ENCODE data around the gene GLOD5. TPM values are rescaled to one million over a fixed set of nuclear protein-coding genes. Genes with fewer than 3 reads are reported as not detected.

GLOD5 gene
- not detected in 2 replicates for total RNA-seq

- DNase-seq (ENCODE audit: low read depth in 2 of 2): peak in 1 of 2 donors; percentile 60
These were observed at the start of gene GLOD5 for GRCh38 chrX:48761674-48762471. TSS of gene GLOD5 (plus strand) at chrX:48761747. CDS start at chrX:48761791, 44 bp downstream.

- no peak for DNase-seq (ENCODE audit: low read depth in 2 of 2)
These were observed 49.5 kb upstream of the GLOD5 start for GRCh38 chrX:48711929-48712505.

- no peak for DNase-seq (ENCODE audit: low read depth in 2 of 2)
These were observed 47.7 kb upstream of the GLOD5 start for GRCh38 chrX:48713847-48714246.

GRCh38 chrX:48714573-48714972, 47.0 kb upstream of the GLOD5 start:
- DNase-seq (ENCODE audit: low read depth in 2 of 2): no peak

- no peak for DNase-seq (ENCODE audit: low read depth in 2 of 2)
These were observed 46.5 kb upstream of the GLOD5 start for GRCh38 chrX:48715072-48715471.

- DNase-seq (ENCODE audit: low read depth in 2 of 2): no peak
These were observed 45.6 kb upstream of the GLOD5 start for GRCh38 chrX:48715876-48716502.

- no peak for DNase-seq (ENCODE audit: low read depth in 2 of 2)
These were observed 41.6 kb upstream of the GLOD5 start for GRCh38 chrX:48719958-48720357.

- DNase-seq (ENCODE audit: low read depth in 2 of 2): no peak
These were observed 40.8 kb upstream of the GLOD5 start for GRCh38 chrX:48720577-48721250.

GRCh38 chrX:48721916-48722315, 39.6 kb upstream of the GLOD5 start:
- DNase-seq (ENCODE audit: low read depth in 2 of 2): no peak

GRCh38 chrX:48726596-48726995, 35.0 kb upstream of the GLOD5 start:
- DNase-seq (ENCODE audit: low read depth in 2 of 2): no peak

- DNase-seq (ENCODE audit: low read depth in 2 of 2): no peak
These were observed 32.9 kb upstream of the GLOD5 start for GRCh38 chrX:48728653-48729052.

GRCh38 chrX:48736303-48736702, 25.2 kb upstream of the GLOD5 start:
- no peak for DNase-seq (ENCODE audit: low read depth in 2 of 2)

- DNase-seq (ENCODE audit: low read depth in 2 of 2): no peak
These were observed 24.7 kb upstream of the GLOD5 start for GRCh38 chrX:48736878-48737212.

GRCh38 chrX:48737213-48737938, 24.2 kb upstream of the GLOD5 start:
- peak; percentile 97 to 98 for DNase-seq (ENCODE audit: low read depth in 2 of 2)

GRCh38 chrX:48737940-48738339, 23.6 kb upstream of the GLOD5 start:
- DNase-seq (ENCODE audit: low read depth in 2 of 2): no peak

GRCh38 chrX:48741834-48742233, 19.7 kb upstream of the GLOD5 start:
- DNase-seq (ENCODE audit: low read depth in 2 of 2): no peak

GRCh38 chrX:48745222-48745621, 16.3 kb upstream of the GLOD5 start:
- DNase-seq (ENCODE audit: low read depth in 2 of 2): no peak

GRCh38 chrX:48747415-48748016, 14.0 kb upstream of the GLOD5 start:
- no peak for DNase-seq (ENCODE audit: low read depth in 2 of 2)

- DNase-seq (ENCODE audit: low read depth in 2 of 2): no peak
These were observed 12.4 kb upstream of the GLOD5 start for GRCh38 chrX:48749182-48749581.

GRCh38 chrX:48751343-48751742, 10.2 kb upstream of the GLOD5 start:
- DNase-seq (ENCODE audit: low read depth in 2 of 2): no peak

- no peak for DNase-seq (ENCODE audit: low read depth in 2 of 2)
These were observed 9.0 kb upstream of the GLOD5 start for GRCh38 chrX:48752498-48752897.

All from lung microvascular endothelial cell (primary cell).